Measurements from ENCODE around the gene HOMER2. TPM values are rescaled to one million over a fixed set of nuclear protein-coding genes. Genes with fewer than 3 reads are reported as not detected.
"Not testable (repeated sequence)": the region's sequence is repeated elsewhere in the genome, so short reads cannot be mapped to it uniquely, and the experiment has no call there.

HOMER2 gene
- total RNA-seq, 1 experiment from 2014 or later: 49.4 TPM

DNA sequence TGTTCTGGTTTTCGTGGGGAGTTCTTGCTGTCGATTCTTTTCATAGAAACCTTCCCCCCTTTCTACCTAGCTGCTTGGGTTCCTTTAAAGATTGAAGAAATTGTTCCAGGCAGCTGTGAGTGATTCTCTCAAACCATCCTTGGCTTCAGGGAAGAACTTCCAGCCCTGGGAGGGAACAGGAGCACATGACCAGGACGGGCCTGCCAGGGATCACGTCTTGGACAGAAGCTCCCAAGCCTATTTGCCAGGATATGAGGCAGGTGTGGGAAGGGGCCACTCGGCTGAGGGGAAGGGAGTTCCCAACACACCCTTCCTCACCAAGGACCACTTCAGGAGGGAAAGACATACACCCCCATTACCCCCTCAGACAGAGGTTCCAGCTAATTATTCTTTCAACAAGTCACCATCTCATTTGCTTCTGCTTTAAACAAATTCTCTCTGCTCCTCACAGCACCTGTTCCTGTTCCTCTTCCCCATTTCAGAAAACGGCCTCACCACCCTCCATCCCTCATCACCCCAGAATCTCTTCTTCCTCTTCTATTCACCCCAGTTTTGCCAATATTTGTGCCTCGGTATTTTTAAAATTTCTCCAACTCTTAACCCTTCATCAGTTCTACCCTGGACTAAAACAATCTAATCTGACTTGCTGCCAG is 80.6 kb downstream of the HOMER2 start:
- intact Hi-C loops (cut with micrococcal nuclease; ENCODE audit: unreplicated experiment): no loop called here
- Mint-ChIP-seq H3K4me3 (ENCODE audit: low read depth, unreplicated experiment) (no peak overlapping the region), H3K27me3 (ENCODE audit: unreplicated experiment) (no peaks in the 10 kb centered on the region), H3K36me3 (ENCODE audit: insufficient read depth, unreplicated experiment) (no peaks in the 10 kb centered on the region), H3K9me3 (ENCODE audit: low read depth, unreplicated experiment) (no peaks in the 10 kb centered on the region), H3K27ac (ENCODE audit: unreplicated experiment) (no peak overlapping the region), H3K4me1 (ENCODE audit: low read depth, unreplicated experiment) (no peaks in the 10 kb centered on the region)
- DNase-seq: no peak
- CTCF ChIA-PET: no interaction called here
- TF ChIP-seq, protein P1, sequence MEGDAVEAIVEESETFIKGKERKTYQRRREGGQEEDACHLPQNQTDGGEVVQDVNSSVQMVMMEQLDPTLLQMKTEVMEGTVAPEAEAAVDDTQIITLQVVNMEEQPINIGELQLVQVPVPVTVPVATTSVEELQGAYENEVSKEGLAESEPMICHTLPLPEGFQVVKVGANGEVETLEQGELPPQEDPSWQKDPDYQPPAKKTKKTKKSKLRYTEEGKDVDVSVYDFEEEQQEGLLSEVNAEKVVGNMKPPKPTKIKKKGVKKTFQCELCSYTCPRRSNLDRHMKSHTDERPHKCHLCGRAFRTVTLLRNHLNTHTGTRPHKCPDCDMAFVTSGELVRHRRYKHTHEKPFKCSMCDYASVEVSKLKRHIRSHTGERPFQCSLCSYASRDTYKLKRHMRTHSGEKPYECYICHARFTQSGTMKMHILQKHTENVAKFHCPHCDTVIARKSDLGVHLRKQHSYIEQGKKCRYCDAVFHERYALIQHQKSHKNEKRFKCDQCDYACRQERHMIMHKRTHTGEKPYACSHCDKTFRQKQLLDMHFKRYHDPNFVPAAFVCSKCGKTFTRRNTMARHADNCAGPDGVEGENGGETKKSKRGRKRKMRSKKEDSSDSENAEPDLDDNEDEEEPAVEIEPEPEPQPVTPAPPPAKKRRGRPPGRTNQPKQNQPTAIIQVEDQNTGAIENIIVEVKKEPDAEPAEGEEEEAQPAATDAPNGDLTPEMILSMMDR (IDR thresholded peaks at IDR 0.05; ENCODE audit: unreplicated experiment): no peak
- BruUV-seq (replicated peaks): no TSS peak

DNA sequence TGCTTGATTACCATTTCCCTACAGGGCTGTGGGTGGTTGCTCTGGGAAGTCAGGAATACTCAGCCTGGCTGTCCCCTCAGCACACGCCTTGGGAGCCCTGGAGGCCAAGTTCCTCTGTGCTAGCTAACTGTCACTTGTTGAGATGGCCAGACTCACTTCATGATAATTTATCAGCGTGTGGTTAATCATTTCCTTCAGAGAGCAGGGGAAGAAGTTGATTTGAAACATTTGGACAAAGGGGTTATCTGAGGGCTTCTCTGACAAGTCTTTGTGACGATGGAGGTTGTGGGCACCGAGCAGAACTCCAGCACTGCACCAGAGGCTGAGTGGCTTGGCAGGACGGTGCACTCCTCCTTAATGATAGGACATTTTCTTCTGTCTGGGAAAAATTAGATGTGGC is 81.2 kb downstream of the HOMER2 start:
- Mint-ChIP-seq H3K27ac (ENCODE audit: unreplicated experiment) (no peak overlapping the region), H3K4me1 (ENCODE audit: low read depth, unreplicated experiment) (no peaks in the 10 kb centered on the region), H3K36me3 (ENCODE audit: insufficient read depth, unreplicated experiment) (no peaks in the 10 kb centered on the region), H3K9me3 (ENCODE audit: low read depth, unreplicated experiment) (no peaks in the 10 kb centered on the region), H3K27me3 (ENCODE audit: unreplicated experiment) (no peaks in the 10 kb centered on the region), H3K4me3 (ENCODE audit: low read depth, unreplicated experiment) (no peak overlapping the region)
- CTCF ChIA-PET: no interaction called here
- no peak for DNase-seq
- TF ChIP-seq, protein P1 (IDR thresholded peaks at IDR 0.05; ENCODE audit: unreplicated experiment): no peak
- BruUV-seq (replicated peaks): no TSS peak
- intact Hi-C loops (cut with micrococcal nuclease; ENCODE audit: unreplicated experiment): no loop called here

DNA sequence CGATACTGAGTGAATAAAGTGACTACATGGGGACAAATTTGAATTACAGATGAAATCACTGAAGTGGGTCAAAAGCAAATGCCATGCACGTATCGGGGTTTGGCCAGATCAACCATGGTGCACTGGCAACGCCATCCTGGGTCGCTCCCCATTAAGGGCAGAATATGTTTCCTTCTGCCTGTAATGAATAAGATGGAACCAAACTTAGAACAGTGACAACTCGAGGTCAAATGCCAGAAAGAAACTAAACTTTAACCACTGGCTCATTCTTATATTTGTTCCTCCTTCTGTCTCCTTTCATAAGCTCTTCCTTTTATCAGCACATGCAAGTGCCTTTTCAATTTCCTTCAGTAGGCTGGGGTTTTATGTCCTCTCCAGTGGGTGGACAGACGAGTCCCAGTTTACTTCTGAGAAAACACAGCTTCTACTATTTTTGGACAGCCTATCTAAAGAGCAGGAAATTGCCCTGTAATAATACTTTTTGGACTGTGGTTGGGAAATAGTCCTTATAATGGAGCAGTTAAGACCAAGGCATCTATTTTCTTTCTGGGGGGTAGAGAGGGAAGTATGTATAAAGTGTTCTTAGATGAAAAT is 81.7 kb downstream of the HOMER2 start:
- H3K27me3 Mint-ChIP-seq (ENCODE audit: unreplicated experiment): no peaks in the 10 kb centered on the region
- no peak for DNase-seq
- H3K4me3 Mint-ChIP-seq (ENCODE audit: low read depth, unreplicated experiment): no peak overlapping the region
- H3K9me3 Mint-ChIP-seq (ENCODE audit: low read depth, unreplicated experiment): no peaks in the 10 kb centered on the region
- TF ChIP-seq, protein P1 (IDR thresholded peaks at IDR 0.05; ENCODE audit: unreplicated experiment): no peak
- intact Hi-C loops (cut with micrococcal nuclease; ENCODE audit: unreplicated experiment): no loop called here
- CTCF ChIA-PET: no interaction called here
- no TSS peak for BruUV-seq (replicated peaks)
- no peaks in the 10 kb centered on the region for H3K4me1 Mint-ChIP-seq (ENCODE audit: low read depth, unreplicated experiment)
- H3K36me3 Mint-ChIP-seq (ENCODE audit: insufficient read depth, unreplicated experiment): no peaks in the 10 kb centered on the region
- H3K27ac Mint-ChIP-seq (ENCODE audit: unreplicated experiment): no peak overlapping the region

DNA sequence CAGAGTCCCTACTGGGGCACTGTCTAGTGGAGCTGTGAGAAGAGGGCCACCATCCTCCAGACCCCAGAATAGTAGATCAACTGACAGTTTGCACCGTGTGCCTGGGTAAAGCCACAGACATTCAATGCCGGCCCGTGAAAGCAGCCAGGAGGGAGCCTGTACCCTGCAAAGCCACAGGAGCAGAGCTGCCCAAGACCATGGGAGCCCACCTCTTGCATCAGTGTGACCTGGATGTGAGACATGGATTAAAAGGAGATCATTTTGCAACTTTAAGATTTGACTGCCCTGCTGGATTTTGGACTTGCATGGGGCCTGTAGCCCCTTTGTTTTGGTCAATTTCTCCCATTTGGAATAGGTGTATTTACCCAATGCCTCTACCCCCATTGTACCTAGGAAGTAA is 86.5 kb downstream of the HOMER2 start:
- CTCF ChIA-PET: interaction anchor here (1.2 kb wide), 1 partner anchor 33 kb away, joined by 6 read pairs; no protein-coding TSS in a partner anchor
- H3K27me3 Mint-ChIP-seq (ENCODE audit: unreplicated experiment); H3K27ac Mint-ChIP-seq (ENCODE audit: unreplicated experiment); H3K36me3 Mint-ChIP-seq (ENCODE audit: insufficient read depth, unreplicated experiment); H3K4me1 Mint-ChIP-seq (ENCODE audit: low read depth, unreplicated experiment); intact Hi-C loops (cut with micrococcal nuclease; ENCODE audit: unreplicated experiment); BruUV-seq (replicated peaks); H3K9me3 Mint-ChIP-seq (ENCODE audit: low read depth, unreplicated experiment); H3K4me3 Mint-ChIP-seq (ENCODE audit: low read depth, unreplicated experiment); DNase-seq: not testable (repeated sequence)

DNA sequence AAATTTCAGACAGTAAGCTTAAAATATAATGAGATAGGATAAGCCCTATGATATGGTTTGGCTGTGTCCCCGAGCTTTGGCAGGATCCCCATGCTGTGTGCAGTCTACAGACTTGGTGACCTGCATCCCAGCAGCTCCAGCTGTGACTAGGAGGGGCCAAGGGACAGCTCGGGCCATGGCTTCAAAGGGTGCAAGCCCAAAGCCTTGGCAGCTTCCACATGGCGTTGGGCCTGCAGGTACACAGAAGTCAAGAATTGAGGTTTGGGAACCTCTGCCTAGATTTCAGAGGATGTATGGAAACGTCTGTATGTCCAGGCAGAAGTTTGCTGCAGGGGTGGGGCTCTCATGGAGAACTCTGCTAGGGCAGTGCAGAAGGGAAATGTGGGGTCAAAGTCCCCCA is 86.9 kb downstream of the HOMER2 start:
- BruUV-seq (replicated peaks); H3K4me3 Mint-ChIP-seq (ENCODE audit: low read depth, unreplicated experiment); DNase-seq; H3K36me3 Mint-ChIP-seq (ENCODE audit: insufficient read depth, unreplicated experiment); intact Hi-C loops (cut with micrococcal nuclease; ENCODE audit: unreplicated experiment); H3K27me3 Mint-ChIP-seq (ENCODE audit: unreplicated experiment); CTCF ChIA-PET; H3K4me1 Mint-ChIP-seq (ENCODE audit: low read depth, unreplicated experiment); H3K9me3 Mint-ChIP-seq (ENCODE audit: low read depth, unreplicated experiment); H3K27ac Mint-ChIP-seq (ENCODE audit: unreplicated experiment): not testable (repeated sequence)

Measured in Calu3 (cell line).